ENCODE results near the gene MOG.
"Not testable (repeated sequence)": the region's sequence is repeated elsewhere in the genome, so short reads cannot be mapped to it uniquely, and the experiment has no call there.

MOG gene

DNA sequence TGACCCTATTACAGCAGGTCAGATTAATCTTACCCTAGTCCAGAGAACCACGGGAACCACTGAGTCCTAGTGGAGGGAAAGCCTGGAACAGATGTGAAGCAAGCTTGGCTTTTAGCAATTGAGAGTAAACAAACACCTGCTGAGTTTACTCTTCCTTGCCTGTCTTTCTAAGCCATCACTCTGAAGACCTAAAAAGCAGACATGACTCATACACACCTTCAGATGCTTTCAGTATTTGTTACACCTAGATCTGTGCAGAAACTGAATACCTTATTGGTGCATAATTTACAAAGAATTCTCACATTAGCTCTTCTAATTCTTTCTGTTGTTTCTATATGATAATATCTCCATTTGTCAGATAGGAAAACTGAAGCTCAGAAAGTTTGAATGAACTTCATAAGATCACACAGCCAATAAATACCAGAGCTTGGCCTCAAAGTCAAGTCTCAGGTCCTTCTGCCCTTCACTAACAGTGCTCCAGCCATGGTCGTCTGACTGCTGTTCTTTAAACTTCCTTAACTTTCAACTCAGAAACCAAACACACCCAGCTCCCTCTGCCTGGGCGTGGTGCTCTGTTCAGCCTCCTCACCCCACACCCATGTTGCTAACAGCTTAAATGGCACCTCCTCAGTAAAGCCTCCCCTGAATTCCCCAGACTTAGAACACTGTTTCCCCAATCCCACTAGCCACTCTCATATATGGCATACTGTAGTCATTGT, 15.3 kb upstream of the MOG start:
- DNase-seq: peak in 1 of 5 donors; percentile 42

DNA sequence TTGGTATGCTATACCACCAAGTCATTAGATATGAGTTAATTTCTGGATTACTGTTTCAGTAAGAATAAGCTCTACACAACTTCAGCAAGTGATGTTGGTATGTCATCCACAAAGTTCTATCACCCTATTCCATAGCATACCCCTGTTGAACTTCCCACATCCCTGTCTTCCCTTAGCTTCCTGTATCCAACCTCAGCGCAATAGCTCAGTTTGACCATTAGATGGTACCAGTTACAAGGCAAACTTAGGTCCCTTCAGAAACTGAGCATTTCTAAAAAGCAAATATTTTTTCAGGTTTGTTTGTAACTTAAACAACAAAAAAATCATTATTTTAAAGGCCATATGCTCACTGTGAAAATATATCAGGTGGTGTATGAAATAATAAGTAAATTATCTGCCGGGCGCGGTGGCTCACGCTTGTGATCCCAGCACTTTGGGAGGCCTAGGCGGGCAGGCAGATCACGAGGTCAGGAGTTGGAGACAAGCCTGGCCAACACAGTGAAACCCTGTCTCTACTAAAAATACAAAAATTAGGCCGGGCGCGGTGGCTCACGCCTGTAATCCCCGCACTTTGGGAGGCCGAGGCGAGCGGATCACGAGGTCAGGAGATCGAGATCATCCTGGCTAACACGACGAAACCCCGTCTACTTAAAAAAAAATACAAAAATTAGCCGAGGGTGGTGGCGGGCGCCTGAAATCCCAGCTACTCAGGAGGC, 8.8 kb upstream of the MOG start:
- DNase-seq: no peak

DNA sequence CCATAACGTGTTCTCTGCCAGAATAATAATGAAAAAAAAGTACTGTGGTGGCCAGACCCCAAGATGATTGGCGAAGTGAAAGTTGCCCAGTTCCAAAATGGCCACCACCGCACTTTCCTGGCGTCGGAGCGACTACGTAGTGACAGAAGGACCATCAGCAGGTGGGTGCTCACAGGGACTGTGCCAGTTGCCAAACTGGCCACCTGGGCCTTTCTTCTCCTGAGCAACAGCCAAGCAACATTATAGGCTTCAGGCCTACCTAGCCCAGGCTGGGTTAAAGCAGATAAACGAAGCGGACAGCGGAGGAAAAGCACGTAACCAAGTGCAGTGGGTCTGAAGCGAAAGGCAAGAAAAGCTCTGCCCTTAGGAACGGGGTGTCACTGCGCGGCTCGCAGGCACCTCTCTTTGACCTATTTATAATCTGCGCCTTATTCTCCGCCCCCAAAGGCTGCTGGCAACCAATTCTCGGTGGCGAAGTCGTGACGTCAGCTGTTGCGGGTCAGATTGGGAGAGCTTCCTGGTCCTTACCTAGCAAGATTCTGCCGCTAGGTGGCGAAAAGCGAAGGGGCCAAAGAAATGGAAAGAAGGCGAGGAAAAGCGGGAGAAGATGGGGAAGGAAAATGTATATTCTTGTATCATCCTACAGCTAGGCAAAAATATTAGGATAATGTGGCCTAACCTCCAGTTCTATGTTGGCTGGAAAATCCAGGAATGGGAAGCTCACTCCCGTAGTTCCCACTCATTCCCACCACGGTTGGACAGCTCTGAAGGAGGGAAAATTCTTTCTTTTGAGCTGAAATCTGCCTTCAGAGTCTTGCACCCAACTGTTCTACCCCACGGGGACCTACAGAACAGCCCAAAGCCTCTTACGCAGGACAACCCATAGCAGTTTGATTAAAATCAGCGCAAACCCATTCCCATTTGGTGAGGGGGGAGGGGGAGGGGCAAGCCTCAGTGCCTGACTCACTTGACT, 6.9 kb upstream of the MOG start:
- DNase-seq: peak; percentile 92 to 99 (median 97)

DNA sequence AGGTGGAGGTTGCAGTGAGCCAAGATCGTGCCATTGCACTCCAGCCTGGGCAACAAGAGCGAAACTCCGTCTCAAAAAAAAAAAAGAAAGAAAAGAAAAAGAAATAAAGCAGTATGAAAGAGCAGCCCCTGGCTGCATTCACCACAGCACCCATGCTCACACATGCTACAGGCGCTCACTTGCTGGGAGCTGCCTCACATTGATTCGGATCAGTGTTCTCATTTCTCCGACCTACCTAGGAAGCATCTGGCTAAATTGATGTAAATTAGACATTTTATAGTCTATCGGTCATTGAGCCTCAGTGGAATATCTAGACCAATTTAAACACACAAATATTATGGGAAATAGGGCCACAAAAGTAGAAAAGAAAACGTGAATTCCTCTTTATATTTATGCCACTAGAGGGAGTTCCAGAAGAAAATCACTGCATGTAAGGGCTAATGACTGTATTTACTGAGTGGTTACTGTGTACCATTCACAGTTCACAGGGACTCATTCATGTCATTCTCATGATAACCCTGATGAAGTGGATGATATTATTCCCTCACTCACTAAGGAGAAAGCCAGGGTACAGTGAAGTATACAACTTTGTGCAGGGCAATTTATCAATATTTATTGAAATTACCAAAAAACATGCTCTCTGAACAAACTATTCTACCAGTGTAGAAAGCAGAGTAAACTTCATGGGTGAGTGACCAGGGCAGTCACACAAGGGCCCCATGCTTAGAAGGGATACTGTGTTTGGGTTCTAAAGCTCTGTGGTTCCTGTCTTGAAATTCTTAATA, 5.3 kb upstream of the MOG start:
- peak in 1 of 5 donors; percentile 33 for DNase-seq

DNA sequence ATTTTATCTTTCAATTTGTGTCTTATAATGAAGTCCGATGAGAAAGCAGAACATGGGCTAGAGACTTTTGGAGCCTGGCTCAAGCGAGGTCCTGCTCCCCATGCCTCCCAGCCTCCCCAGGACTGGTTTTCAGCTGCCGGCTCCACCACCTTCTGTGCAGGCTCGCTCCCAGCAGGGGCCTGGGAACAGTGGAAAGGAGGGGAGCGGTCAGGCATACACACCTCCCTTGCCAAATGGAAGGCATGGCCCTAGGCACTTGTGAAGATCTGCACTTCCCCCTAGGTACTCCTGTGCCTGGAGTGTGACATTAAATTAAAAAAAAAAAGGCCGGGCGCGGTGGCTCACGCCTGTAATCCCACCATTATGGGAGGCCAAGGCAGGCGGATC, 4.7 kb upstream of the MOG start:
- DNase-seq: no peak

DNA sequence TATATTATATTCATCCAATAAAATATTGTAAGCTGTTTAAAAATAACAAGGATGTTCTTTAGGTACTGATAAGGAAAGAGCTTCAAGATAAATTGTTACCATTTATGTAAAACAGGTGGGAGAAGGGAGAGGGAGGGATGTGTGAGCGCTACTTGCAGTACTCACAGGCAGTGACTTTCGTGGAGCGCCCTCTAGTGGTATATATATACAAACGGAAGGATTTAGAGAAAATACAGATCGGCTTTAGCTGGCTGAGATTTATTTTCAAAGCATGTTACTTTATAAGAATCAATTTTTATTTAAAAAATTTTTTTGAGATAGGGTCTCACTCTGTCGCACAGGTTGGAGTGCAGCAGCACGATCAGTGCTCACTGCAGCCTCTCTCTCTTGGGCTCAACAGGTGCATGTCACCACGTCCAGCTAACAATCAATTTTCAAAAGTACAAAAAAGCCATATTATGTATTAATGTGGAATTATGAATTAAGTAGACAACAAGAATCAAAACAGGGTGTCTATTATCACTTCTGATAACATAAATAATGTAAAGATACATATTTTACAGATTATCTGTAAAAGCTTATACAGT, 3.3 kb upstream of the MOG start:
- DNase-seq: peak in 3 of 5 donors; percentile 37 to 62 (median 41)

DNA sequence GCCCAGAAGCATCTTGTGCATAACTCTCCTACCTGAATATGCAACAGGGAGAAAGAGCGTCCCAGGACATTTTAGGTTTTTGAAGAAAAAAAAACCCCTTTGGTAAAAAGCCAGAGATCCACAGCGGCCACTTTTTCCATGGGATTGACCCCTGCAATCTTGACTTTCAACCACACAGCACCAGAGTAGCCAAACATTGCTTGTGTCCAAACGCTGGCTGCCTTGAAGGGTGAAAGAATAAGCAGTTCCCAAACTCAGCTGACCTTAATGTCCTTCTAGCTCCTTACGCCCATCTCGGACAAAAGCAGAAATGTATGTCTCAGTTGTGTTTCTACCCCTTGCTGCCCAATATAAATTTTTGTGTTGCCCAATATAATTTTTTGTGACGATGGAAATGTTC, 1.2 kb upstream of the MOG start:
- DNase-seq: no peak

DNA sequence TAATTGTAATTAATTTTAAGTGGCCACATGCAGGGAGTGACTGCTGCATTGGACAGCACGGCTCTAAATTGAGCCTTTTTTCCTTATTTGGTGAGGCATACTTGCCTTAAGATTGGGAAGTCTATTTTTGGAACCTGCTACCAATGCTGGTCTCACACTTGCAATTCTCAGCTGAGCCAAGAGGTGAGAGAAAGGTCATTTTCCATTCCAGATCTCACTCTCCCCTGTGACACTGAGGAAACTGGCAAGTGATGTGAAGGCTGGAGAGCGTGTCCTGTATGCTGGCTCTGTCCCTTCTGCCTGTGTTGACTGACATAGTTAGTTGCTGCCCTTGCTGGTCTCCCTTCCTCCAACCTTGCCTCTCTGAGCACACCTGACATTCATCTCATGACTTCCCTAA, 735 bp upstream of the MOG start:
- no peak for DNase-seq

DNA sequence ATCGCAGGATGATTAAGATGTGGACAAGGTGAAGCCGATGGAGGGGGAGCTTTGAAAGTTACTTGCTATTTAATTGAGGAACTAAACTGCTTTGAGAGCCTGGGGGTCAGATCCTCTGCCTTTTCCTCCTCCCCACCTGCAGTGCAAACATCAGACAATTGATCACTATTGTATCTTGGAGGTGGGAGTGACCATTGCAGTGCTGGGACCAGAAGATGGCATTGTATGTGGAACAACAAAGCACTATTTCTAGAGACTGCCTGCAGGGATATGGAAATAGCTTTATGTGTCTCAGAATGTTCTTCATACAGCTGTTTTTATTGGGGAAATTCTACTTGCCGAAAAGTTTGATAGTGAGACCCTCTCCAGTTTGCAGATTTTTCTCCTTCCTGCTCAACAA, 4.2 kb downstream of the MOG start:
- DNase-seq: no peak

DNA sequence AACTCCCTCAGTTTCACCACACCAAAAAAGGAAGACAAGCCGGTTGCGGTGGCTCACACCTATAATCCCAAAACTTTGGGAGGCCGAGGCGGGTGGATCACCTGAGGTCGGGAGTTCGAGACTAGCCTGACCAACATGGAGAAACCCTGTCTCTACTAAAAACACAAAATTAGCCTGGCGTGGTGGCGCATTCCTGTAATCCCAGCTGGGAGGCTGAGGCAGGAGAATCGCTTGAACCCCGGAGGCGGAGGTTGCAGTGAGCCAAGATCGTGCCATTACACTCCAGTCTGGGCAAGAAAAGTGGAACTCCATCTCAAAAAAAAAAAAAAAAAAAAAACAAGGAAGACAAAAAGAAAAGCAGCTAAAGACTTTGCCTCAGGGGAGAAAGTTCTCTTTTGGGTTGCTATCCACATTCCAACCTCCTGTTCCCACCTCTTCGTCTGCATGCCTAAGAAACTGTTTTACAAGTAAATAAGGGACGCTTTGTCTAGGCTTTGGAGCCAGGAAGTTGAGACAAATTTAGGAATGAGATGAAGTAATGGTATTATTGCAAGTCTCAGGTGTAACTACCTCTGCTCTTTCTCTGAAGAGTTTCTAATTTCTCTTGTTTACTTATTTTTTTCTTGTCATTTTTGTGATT, 4.7 kb downstream of the MOG start:
- DNase-seq: not testable (repeated sequence)

DNA sequence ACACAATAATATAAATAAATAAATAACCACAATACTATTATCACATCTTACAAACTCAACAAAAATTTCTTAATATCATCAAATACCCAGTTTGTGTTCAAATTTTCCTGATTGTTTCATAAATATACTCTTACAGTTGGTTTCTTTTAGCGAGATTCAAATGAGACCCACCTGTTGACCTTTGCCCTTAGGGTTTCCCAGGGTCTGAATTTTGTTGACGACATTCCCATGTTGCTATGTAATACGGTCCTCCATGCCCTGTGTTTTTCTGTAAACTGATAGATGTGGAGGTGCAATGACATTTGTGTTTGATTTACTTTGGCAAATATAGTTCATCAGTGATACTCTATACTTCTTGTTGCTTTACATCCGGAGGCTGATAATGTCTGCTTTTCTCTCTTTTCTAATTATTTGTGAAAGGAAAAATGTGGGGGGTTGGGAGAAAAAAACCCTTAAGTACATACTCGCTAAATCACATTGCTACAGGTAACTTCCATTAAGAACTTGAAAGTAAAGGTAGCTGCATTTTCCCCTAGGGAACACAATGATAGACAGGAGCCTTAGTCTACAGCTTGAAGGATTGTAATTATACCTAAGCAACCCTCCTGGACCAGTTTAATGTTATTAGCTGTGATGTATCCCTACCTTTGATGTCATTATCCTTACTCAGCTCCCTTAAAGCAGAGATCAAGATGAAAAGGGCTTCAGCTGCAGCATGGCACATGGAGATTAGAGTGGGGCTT, 6.6 kb downstream of the MOG start:
- no peak for DNase-seq

DNA sequence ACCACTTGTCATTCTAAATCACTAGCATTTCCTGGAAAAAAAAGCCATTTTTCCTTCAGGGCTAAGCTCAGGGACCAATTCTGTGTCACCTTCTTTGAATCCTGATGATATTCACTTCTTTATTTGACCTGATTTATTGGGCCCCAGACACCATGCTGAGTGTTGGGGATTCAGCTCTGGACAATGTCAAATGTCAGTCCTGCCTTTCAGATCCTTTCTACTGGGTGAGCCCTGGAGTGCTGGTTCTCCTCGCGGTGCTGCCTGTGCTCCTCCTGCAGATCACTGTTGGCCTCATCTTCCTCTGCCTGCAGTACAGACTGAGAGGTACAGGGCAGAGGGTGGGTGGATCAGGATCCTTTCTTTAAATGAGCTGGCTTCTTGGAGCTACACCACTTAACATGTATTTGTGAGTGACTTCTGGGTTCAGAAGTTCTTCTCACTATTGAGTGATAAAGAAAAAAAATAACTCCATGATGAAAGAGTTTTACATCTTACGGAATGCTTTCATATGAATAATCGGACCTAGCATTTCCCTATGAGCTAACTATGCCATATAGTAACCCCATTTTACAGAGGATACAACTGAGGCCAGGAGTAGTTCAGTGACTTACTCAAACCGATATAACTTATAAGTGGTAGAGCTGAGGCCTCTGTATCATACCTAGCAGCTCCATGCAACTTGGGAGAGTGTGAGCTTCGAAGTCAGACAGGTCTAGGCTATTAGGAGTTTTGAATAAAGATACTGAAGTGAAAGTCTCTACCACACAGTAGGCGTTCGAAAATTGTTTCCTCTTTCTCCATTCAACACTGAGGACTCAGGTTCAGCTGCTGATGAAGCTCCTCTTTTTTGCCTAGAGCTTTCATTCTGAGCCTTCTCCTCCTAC, 9.3 kb downstream of the MOG start:
- no peak for DNase-seq

DNA sequence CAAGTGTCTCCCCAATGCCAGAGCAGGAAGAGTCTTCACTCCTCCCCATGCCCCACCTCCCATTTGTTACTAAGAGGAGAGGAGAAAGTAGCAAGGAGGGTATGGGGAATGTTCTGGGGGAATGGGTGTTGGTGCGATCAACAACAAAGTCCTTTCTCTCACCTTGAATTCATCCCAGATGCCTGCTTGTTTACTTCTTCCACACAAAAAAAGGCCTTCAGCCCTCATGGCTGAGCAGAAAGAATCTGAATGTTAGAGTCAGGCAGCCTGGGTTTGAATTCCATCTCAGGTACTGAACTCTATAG, 9.9 kb downstream of the MOG start:
- DNase-seq: no peak

DNA sequence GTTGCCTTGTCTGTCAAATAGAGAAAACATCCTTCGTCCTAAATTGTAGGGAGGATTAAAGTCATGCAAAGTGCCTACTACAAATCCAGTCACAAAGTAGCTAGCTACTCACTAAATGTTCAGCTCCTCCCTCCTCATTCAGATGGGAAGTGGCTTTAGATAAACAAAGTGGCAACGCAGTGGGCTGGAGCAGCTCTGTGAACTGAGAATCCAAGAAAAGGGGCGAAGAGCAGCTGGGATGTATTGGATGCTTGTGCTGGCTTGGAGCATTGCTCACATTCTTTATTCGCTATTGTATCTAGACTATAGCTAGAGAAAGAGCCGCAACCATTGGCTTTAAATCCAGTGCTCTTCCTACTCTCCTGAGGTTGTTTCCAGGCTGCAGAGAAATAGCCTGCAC, 10.3 kb downstream of the MOG start:
- DNase-seq: no peak

DNA sequence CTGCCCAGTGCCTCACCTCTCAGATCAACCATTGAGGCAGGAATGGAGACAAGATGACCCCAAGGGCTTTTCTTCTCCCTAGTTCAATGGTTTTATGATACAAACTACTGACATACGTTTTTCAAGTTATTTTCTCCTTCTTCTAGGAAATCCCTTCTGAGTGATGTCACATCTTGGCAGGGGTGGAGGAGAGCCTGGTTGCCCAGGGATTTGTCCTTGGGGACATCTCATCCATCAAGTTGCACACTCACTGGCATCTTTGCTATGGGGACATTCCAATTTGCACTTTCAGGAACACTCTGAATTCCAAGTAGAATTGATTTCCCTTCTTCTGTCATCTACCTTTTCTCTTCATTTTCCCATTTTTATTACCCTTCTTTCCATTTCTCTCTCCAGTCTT, 14.1 kb downstream of the MOG start:
- no peak for DNase-seq

DNA sequence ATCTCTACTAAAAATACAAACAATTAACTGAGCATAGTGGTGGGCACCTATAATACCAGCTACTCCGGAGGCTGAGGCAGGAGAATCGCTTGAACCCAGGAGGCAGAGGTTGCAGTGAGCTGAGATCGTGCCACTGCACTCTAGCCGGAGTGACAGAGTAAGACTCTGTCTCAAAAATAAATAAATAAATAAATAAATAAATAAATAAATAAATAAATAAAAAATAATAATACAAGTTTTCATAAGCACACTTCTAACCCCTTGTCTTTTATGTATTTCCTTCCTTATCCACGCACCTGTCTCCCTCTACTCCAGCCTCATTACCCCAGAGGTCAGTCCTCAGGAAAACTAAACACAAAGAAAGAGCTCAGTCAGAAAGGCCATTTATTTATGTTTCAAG, 15.2 kb downstream of the MOG start:
- DNase-seq: not testable (repeated sequence)

DNA sequence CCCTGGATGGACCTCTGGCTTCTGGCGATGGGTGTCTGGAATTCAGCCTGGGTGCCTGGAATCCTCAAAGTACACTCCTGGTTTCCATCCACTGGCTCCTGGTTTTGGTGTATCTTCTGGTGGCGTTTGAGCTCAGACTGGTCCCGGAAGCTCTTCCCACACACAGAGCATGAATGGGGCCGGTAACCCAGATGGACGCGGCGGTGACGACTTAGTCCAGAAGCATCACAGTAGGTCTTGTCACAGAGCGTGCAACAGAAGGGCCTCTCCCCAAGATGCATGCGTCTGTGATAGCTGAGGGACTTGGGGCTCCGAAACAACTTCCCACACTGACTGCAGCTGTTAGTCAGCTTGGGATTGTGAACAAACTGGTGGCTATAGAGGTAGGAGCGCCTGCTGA, 16.3 kb downstream of the MOG start:
- no peak for DNase-seq

DNA sequence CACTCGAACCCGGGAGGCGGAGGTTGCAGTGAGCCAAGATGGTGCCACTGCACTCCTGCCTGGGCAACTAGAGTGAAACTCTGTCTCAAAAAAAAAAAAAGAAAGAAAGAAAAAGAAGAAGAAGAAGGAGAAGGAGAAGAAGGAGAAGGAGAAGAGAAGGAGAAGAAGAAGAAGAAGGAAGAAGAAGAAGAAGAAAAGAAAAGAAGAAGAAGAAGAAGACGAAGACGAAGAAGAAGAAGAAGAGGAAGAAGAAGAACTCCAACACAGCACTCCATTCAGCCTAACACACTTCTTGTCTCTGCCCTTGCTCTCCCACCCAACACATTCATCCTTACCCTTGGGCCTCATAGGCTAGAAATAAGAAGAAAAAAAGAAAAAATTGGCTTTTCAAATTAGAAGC, 17.1 kb downstream of the MOG start:
- no peak for DNase-seq

DNA sequence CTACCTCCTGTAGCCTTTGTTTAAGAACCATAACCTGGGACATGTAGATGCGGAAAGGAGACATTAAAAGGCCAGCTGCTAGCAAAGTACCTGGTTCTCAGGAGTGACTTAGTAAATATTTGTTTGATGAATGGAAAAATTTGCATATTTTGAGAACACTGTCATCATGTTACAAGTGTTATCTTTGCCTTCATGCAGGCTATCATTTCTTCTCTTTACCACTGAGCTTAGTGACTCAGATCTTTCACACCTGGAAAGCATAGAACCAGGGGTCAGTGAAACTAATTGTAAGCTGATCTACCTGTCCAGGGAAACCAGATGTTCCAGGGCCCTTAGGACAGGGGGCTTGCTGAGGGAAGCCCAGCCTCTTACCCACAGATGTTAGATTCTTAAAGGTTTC, 18.7 kb downstream of the MOG start:
- no peak for DNase-seq

DNA sequence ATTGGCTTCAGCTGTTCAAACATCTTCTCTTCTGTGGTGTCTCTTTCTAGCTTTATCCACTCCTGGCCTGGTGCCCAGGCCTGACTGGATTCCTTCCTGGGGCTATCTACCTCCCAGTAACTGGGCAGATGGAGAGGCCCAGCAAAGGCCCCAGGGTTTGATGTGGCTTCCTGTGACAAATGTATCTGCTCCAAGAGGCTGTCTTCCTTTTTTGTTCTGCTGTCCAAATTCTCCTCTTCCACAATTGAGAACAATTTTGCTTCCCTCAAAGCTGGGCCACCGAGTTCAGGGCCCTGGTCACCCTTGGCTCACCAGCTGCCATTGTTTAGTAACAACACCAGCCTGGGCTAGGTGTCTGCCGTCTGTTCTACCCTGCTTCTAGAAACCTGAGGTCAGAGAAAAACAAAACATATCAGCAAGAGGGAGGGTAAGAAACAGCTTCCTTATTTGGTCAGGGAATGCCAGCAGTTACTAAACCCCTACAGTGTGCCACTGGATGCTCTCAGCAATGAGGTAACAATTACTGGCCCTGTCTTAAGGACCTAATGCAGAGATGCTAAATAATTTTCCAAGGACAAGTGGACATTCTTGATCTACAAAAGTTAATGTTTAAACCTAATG, 20.2 kb downstream of the MOG start:
- no peak for DNase-seq
